PC-9 (cell line): Measurements from ENCODE around the gene GDPGP1.

Experiments used
- EZH2 ChIP-seq: fragments of 200-600 bp; sonication (generic); IDR thresholded peaks from 2 replicates; pipeline ENCODE4 v1.8.0; 2017; ENCODE audit warnings: antibody characterized with exemption, low read depth
- TF ChIP-seq, protein P1 (sequence below): fragments of 200-600 bp; sonication (generic); conservative IDR thresholded peaks from 2 replicates; pipeline ENCODE4 v1.6.1; 2017; ENCODE audit warnings: mixed run types, antibody characterized with exemption, mild to moderate bottlenecking, moderate library complexity

GRCh38 chr15:90221246-90221900 lies 12.6 kb upstream of the GDPGP1 start:
- TF ChIP-seq, protein P1, sequence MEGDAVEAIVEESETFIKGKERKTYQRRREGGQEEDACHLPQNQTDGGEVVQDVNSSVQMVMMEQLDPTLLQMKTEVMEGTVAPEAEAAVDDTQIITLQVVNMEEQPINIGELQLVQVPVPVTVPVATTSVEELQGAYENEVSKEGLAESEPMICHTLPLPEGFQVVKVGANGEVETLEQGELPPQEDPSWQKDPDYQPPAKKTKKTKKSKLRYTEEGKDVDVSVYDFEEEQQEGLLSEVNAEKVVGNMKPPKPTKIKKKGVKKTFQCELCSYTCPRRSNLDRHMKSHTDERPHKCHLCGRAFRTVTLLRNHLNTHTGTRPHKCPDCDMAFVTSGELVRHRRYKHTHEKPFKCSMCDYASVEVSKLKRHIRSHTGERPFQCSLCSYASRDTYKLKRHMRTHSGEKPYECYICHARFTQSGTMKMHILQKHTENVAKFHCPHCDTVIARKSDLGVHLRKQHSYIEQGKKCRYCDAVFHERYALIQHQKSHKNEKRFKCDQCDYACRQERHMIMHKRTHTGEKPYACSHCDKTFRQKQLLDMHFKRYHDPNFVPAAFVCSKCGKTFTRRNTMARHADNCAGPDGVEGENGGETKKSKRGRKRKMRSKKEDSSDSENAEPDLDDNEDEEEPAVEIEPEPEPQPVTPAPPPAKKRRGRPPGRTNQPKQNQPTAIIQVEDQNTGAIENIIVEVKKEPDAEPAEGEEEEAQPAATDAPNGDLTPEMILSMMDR: peak; percentile 62
- TF ChIP-seq EZH2: no peak
